IMR-90 (cell line): ENCODE data around the gene PLEKHG4. TPM values are rescaled to one million over a fixed set of nuclear protein-coding genes. Genes with fewer than 3 reads are reported as not detected.

Experiments
- ATAC-seq: fragments of 200-7000 bp; cut with Tn5 transposase; 2 replicates; pipeline ENCODE4 v1.9.1; 2020; ENCODE audit warnings: low read depth, mild to moderate bottlenecking, moderate library complexity
- BruUV-seq: library from RNA; stranded (reverse); fragments of 400-500 nt; replicated peaks from 2 replicates; lab custom pipeline; 2021; lab: Mats Ljungman, UMichigan
- CTCF ChIA-PET: fragments of 300-600 bp; formaldehyde crosslinking; extraction: SDS; loops from one replicate; lab custom pipeline; 2021; ENCODE audit warnings: antibody characterized with exemption; lab: Yijun Ruan, JAX
- POLR2A ChIA-PET: fragments of 300-600 bp; sonication (Branson Sonifier 250); formaldehyde crosslinking; loops from one replicate; lab custom pipeline; 2022; ENCODE audit warnings: antibody characterized with exemption; ENCODE audit not compliant: unreplicated experiment; lab: Charles Lee
- DNase-seq: peaks from one replicate; pipeline ENCODE4 v3.0.0; 2013
- H2AFZ ChIP-seq: replicated peaks from 2 replicates; pipeline ENCODE3; 2013; ENCODE audit warnings: low read length, mild to moderate bottlenecking; ENCODE audit not compliant: poor library complexity
- H2AK5ac ChIP-seq: 2 replicates; pipeline ENCODE4 v1.6.1; 2013; ENCODE audit warnings: low read depth, low read length, inconsistent platforms
- H2AK9ac ChIP-seq: replicated peaks from 2 replicates; pipeline ENCODE3; 2013; ENCODE audit warnings: mild to moderate bottlenecking, low read depth, low read length, moderate library complexity; ENCODE audit not compliant: poor library complexity
- H2BK120ac ChIP-seq: 2 replicates; pipeline ENCODE4 v1.6.1; 2013; ENCODE audit warnings: low read depth, low read length, inconsistent platforms
- H2BK15ac ChIP-seq: 3 replicates; pipeline ENCODE4 v1.6.1; 2013; ENCODE audit warnings: low read depth, low read length, inconsistent platforms
- H2BK20ac ChIP-seq: 2 replicates; pipeline ENCODE4 v1.6.1; 2013; ENCODE audit warnings: low read depth, mild to moderate bottlenecking, inconsistent platforms, low read length, moderate library complexity
- H2BK5ac ChIP-seq: 2 replicates; pipeline ENCODE4 v1.6.1; 2013; ENCODE audit warnings: mild to moderate bottlenecking, low read depth, low read length, inconsistent platforms; ENCODE audit not compliant: poor library complexity, severe bottlenecking
- H3K14ac ChIP-seq: replicated peaks from 2 replicates; pipeline ENCODE4 v1.6.1; 2013; ENCODE audit warnings: low read depth, low read length, inconsistent platforms
- H3K18ac ChIP-seq: 2 replicates; pipeline ENCODE4 v1.6.1; 2013; ENCODE audit warnings: low read depth, low read length, control low read depth
- H3K23ac ChIP-seq: 2 replicates; pipeline ENCODE4 v1.6.1; 2013; ENCODE audit warnings: low read depth, low read length, inconsistent platforms
- H3K27ac ChIP-seq: 2 replicates; pipeline ENCODE4 v1.5.1; 2013; ENCODE audit warnings: mild to moderate bottlenecking, control low read depth, low read length; ENCODE audit not compliant: insufficient read depth
- H3K27me3 ChIP-seq: 2 replicates; pipeline ENCODE4 v1.6.1; 2013; ENCODE audit warnings: low read length; ENCODE audit not compliant: control insufficient read depth, insufficient read depth
- H3K36me3 ChIP-seq: 2 replicates; pipeline ENCODE4 v1.6.1; 2013; ENCODE audit warnings: low read length, mixed read lengths; ENCODE audit not compliant: control insufficient read depth, insufficient read depth
- H3K4ac ChIP-seq: 2 replicates; pipeline ENCODE4 v1.6.1; 2013; ENCODE audit warnings: low read depth, low read length, inconsistent platforms
- H3K4me1 ChIP-seq: 2 replicates; pipeline ENCODE4 v1.6.1; 2013; ENCODE audit warnings: low read length, mixed read lengths; ENCODE audit not compliant: control insufficient read depth, insufficient read depth
- H3K4me2 ChIP-seq: 2 replicates; pipeline ENCODE4 v1.6.1; 2013; ENCODE audit warnings: low read depth, mild to moderate bottlenecking, control low read depth, low read length, moderate library complexity
- H3K4me3 ChIP-seq: 2 replicates; pipeline ENCODE4 v1.5.1; 2013; ENCODE audit warnings: low read depth, mild to moderate bottlenecking, control low read depth, low read length, moderate library complexity; ENCODE audit not compliant: insufficient read depth
- H3K56ac ChIP-seq: 2 replicates; pipeline ENCODE4 v1.6.1; 2013; ENCODE audit warnings: low read length, inconsistent platforms; ENCODE audit not compliant: insufficient read depth; ENCODE audit errors: extremely low read depth
- H3K79me1 ChIP-seq, 2 experiments: 2 replicates each; pipeline ENCODE4 v1.6.1; 2013; ENCODE audit warnings: low read length in 2 of 2, inconsistent platforms in 1 of 2, low read depth in 1 of 2
- H3K9ac ChIP-seq: 2 replicates; pipeline ENCODE4 v1.6.1; 2013; ENCODE audit warnings: low read depth, low read length, control low read depth
- H3K9me1 ChIP-seq: 2 replicates; pipeline ENCODE4 v1.6.1; 2013; ENCODE audit warnings: low read length, inconsistent platforms; ENCODE audit not compliant: insufficient read depth
- H3K9me3 ChIP-seq: 2 replicates; pipeline ENCODE4 v1.6.1; 2013; ENCODE audit warnings: low read length; ENCODE audit not compliant: control insufficient read depth, insufficient read depth
- H4K20me1 ChIP-seq: 2 replicates; pipeline ENCODE4 v1.6.1; 2013; ENCODE audit warnings: low read length, inconsistent platforms; ENCODE audit not compliant: insufficient read depth
- H4K5ac ChIP-seq: 2 replicates; pipeline ENCODE4 v1.6.1; 2013; ENCODE audit warnings: mild to moderate bottlenecking, low read depth, low read length, control low read depth
- H4K8ac ChIP-seq, 2 experiments: 2 replicates each; pipeline ENCODE4 v1.6.1; 2013; ENCODE audit warnings: low read depth in 2 of 2, low read length in 2 of 2, control low read depth in 1 of 2, inconsistent platforms in 1 of 2
- H4K91ac ChIP-seq: 2 replicates; pipeline ENCODE4 v1.6.1; 2013; ENCODE audit warnings: low read depth, low read length, inconsistent platforms; ENCODE audit not compliant: insufficient read depth
- BHLHE40 ChIP-seq: fragments of 150-350 bp; IDR thresholded peaks from 2 replicates; pipeline ENCODE4 v1.6.1; 2016; ENCODE audit warnings: mild to moderate bottlenecking, low read depth, low read length
- CEBPB ChIP-seq: IDR thresholded peaks from 2 replicates; pipeline ENCODE4 v1.6.1; 2012; ENCODE audit warnings: low read depth, low read length, improper control_type of control experiment
- CHD1 ChIP-seq: IDR thresholded peaks from 2 replicates; pipeline ENCODE4 v1.6.1; 2012; ENCODE audit warnings: low read depth, low read length, improper control_type of control experiment
- CTCF ChIP-seq: conservative IDR thresholded peaks from 2 replicates; pipeline ENCODE4 v1.5.1; 2012; ENCODE audit warnings: mild to moderate bottlenecking, low read depth, low read length, improper control_type of control experiment
- MAFK ChIP-seq: IDR thresholded peaks from 2 replicates; pipeline ENCODE4 v1.6.1; 2012; ENCODE audit warnings: low read depth, low read length, improper control_type of control experiment
- MAZ ChIP-seq: IDR thresholded peaks from 2 replicates; pipeline ENCODE4 v1.6.1; 2012; ENCODE audit warnings: low read depth, mild to moderate bottlenecking, low read length, improper control_type of control experiment, moderate library complexity, borderline replicate concordance
- MXI1 ChIP-seq: IDR thresholded peaks from 2 replicates; pipeline ENCODE4 v1.6.1; 2012; ENCODE audit warnings: low read depth, mild to moderate bottlenecking, low read length, moderate library complexity, borderline replicate concordance
- POLR2A ChIP-seq: IDR thresholded peaks from 2 replicates; pipeline ENCODE4 v1.6.1; 2012; ENCODE audit warnings: mild to moderate bottlenecking, low read depth, low read length
- RAD21 ChIP-seq: IDR thresholded peaks from 2 replicates; pipeline ENCODE4 v1.6.1; 2012; ENCODE audit warnings: low read length, improper control_type of control experiment
- RCOR1 ChIP-seq: IDR thresholded peaks from 2 replicates; pipeline ENCODE4 v1.6.1; 2012; ENCODE audit warnings: mild to moderate bottlenecking, low read length, improper control_type of control experiment; ENCODE audit not compliant: insufficient replicate concordance
- RFX5 ChIP-seq: IDR thresholded peaks from 2 replicates; pipeline ENCODE4 v1.8.0; 2012; ENCODE audit warnings: low read depth, mild to moderate bottlenecking, low read length, moderate library complexity
- WGBS, 2 experiments: methylation state at CpG; one replicate each; pipeline versions ENCODE4 v1.1.5 to v1.1.7; 2013; ENCODE audit warnings: missing lambda C conversion rate in 2 of 2; ENCODE audit not compliant: insufficient read length in 1 of 2; ENCODE audit errors: extremely low coverage in 2 of 2; 5-methylcytosine and 5-hydroxymethylcytosine counted together
- dilution Hi-C: fragments of 300-500 bp; cut with HindIII; formaldehyde crosslinking; loops from one replicate; pipeline ENCODE4 v1.14.3; 2018; ENCODE audit warnings: low sequenced_read_pairs; ENCODE audit not compliant: unreplicated experiment
- in situ Hi-C: fragments of 300-500 bp; cut with MboI; formaldehyde crosslinking; loops from 3 replicates; pipeline ENCODE4 v1.14.3; 2019; ENCODE audit warnings: low sequenced_read_pairs, inconsistent platforms, mixed read lengths
- intact Hi-C: fragments of 100-400 bp; cut with micrococcal nuclease; formaldehyde crosslinking; loops from 2 replicates; pipeline ENCODE4 v1.10.0; 2022
- polyA plus RNA-seq, 3 experiments: library from polyadenylated mRNA; depleted of rRNA; stranded (reverse); fragments of >200 nt; gene quantifications; 2 replicates each; pipeline ENCODE4 v1.2.3, GENCODE V29; 2012; ENCODE audit warnings: low replicate concordance in 1 of 3
- total RNA-seq: library from RNA; depleted of rRNA; stranded (reverse); fragments of >200 nt; gene quantifications from 2 replicates; pipeline ENCODE4 v1.2.3, GENCODE V29; 2012
- TF ChIP-seq, protein P1 (sequence below): fragments of 150-350 bp; IDR thresholded peaks from 2 replicates; pipeline ENCODE4 v1.6.1; 2016; ENCODE audit warnings: low read depth, mild to moderate bottlenecking, low read length, moderate library complexity, borderline replicate concordance

PLEKHG4 gene
- total and polyA plus RNA-seq, 2 of the 4 experiments (the other 2 are of a cell fraction) = 14.0 to 50.7 TPM

- no peak for TF ChIP-seq CHD1
- TF ChIP-seq BHLHE40 = peak; percentile 53; the same call in 1 of the 2 replicates
- TF ChIP-seq RAD21 = no peak
Observed at GRCh38 chr16:67241008-67241900, 38.1 kb upstream of the PLEKHG4 start (continued).

GRCh38 chr16:67242138-67242730 is 37.1 kb upstream of the PLEKHG4 start:
- no peaks in the 10 kb centered on the region for H3K9me3 ChIP-seq
- ATAC-seq (no peak), DNase-seq (no peak)
- peak overlapping the region; percentile 80 for H3K14ac ChIP-seq
- H3K4me3 ChIP-seq = no peak overlapping the region
- peak overlapping the region; percentile 98 for H2BK120ac ChIP-seq
- peak overlapping the region; percentile 83 for H2AK9ac ChIP-seq
- peak overlapping the region; percentile 95 for H4K91ac ChIP-seq
- CTCF ChIA-PET = interaction anchor here (0.5 kb wide), 1 partner anchor 31 kb away, joined by 3 read pairs; no protein-coding TSS in a partner anchor
- peak overlapping the region; percentile 98 for H3K4ac ChIP-seq
- peak overlapping the region; percentile 80 for H3K27ac ChIP-seq
- WGBS, 2 experiments = no CpG with 5 or more reads among the region's 4 CpGs
- H3K56ac ChIP-seq = 0 out of 2 replicates have a peak overlapping the region, but pooled peaks have one; percentile 1
- BruUV-seq = no TSS peak
- no peaks in the 10 kb centered on the region; the same call in none of the 2 replicates for H4K20me1 ChIP-seq
- peaks cover 42% of the 10 kb centered on the region for H3K9me1 ChIP-seq
- peak overlapping the region; percentile 44 for H3K18ac ChIP-seq
- dilution Hi-C loops = no loop called here
- H2BK15ac ChIP-seq = peak overlapping the region; percentile 95; the same call in 2 of the 3 replicates
- peak overlapping the region; percentile 85 for H3K23ac ChIP-seq
- intact Hi-C loops = no loop called here
- H3K4me1 ChIP-seq = peaks cover 44% of the 10 kb centered on the region
- peak overlapping the region; percentile 89 for H2BK20ac ChIP-seq
- H3K9ac ChIP-seq = no peak overlapping the region
- H3K27me3 ChIP-seq = no peaks in the 10 kb centered on the region
- in situ Hi-C loops = no loop called here
- peaks cover 38 to 84% of the 10 kb centered on the region in 2 experiments; a peak in 3 of 4 replicates for H3K79me1 ChIP-seq
- H4K5ac ChIP-seq = peak overlapping the region; percentile 68
- H2BK5ac ChIP-seq = peak overlapping the region; percentile 93
- no peak overlapping the region for H2AFZ ChIP-seq
- H4K8ac ChIP-seq = peak overlapping the region; percentile 44 to 94
- no peak overlapping the region for H3K4me2 ChIP-seq
- peak overlapping the region; percentile 99 for H2AK5ac ChIP-seq
- peaks cover 20% of the 10 kb centered on the region for H3K36me3 ChIP-seq
- POLR2A ChIA-PET = no interaction called here
- TF ChIP-seq CEBPB (no peak), RAD21 (no peak), BHLHE40 (no peak), MAZ (no peak), RFX5 (no peak), CTCF (no peak), MXI1 (no peak), POLR2A (no peak), RCOR1 (no peak), MAFK (no peak), CHD1 (no peak)
- TF ChIP-seq, protein P1, sequence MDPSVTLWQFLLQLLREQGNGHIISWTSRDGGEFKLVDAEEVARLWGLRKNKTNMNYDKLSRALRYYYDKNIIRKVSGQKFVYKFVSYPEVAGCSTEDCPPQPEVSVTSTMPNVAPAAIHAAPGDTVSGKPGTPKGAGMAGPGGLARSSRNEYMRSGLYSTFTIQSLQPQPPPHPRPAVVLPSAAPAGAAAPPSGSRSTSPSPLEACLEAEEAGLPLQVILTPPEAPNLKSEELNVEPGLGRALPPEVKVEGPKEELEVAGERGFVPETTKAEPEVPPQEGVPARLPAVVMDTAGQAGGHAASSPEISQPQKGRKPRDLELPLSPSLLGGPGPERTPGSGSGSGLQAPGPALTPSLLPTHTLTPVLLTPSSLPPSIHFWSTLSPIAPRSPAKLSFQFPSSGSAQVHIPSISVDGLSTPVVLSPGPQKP = no peak
